ENCODE results near the gene SPATA16. TPM values are rescaled to one million over a fixed set of nuclear protein-coding genes. Genes with fewer than 3 reads are reported as not detected.

Gene SPATA16
- total RNA-seq, 2 experiments from 2014 or later = not detected

GRCh38 chr3:173013219-173013832 lies 127.7 kb downstream of the SPATA16 start:
- Mint-ChIP-seq H3K27me3 (ENCODE audit: low read depth) (no peaks in the 10 kb centered on the region), H3K4me3 (no peak overlapping the region), H3K4me1 (ENCODE audit: low read depth) (no peaks in the 10 kb centered on the region), H3K9me3 (no peaks in the 10 kb centered on the region), H3K36me3 (ENCODE audit: low read depth) (no peaks in the 10 kb centered on the region), H3K27ac (no peak overlapping the region)
- intact Hi-C loops (cut with micrococcal nuclease) = no loop called here
- CTCF ChIA-PET = no interaction called here
- DNase-seq = no peak

GRCh38 chr3:173009410-173009809 lies 131.6 kb downstream of the SPATA16 start:
- Mint-ChIP-seq H3K9me3 (no peaks in the 10 kb centered on the region), H3K27ac (no peak overlapping the region), H3K27me3 (ENCODE audit: low read depth) (no peaks in the 10 kb centered on the region), H3K36me3 (ENCODE audit: low read depth) (no peaks in the 10 kb centered on the region), H3K4me1 (ENCODE audit: low read depth) (no peaks in the 10 kb centered on the region), H3K4me3 (no peak overlapping the region)
- CTCF ChIA-PET = no interaction called here
- intact Hi-C loops (cut with micrococcal nuclease) = no loop called here
- no peak for DNase-seq

- H3K27ac Mint-ChIP-seq = no peak overlapping the region
- no peak overlapping the region for H3K4me3 Mint-ChIP-seq
- H3K4me1 Mint-ChIP-seq (ENCODE audit: low read depth) = no peaks in the 10 kb centered on the region
- intact Hi-C loops (cut with micrococcal nuclease) = no loop called here
- no peaks in the 10 kb centered on the region for H3K36me3 Mint-ChIP-seq (ENCODE audit: low read depth)
- H3K27me3 Mint-ChIP-seq (ENCODE audit: low read depth) = no peaks in the 10 kb centered on the region
- H3K9me3 Mint-ChIP-seq = no peaks in the 10 kb centered on the region
- CTCF ChIA-PET = no interaction called here
- DNase-seq = no peak
Observed at GRCh38 chr3:173008978-173009377, 132.1 kb downstream of the SPATA16 start.

- Mint-ChIP-seq H3K27me3 (ENCODE audit: low read depth) (no peaks in the 10 kb centered on the region), H3K4me1 (ENCODE audit: low read depth) (no peaks in the 10 kb centered on the region), H3K9me3 (no peaks in the 10 kb centered on the region), H3K27ac (no peak overlapping the region), H3K36me3 (ENCODE audit: low read depth) (no peaks in the 10 kb centered on the region), H3K4me3 (no peak overlapping the region)
- CTCF ChIA-PET = no interaction called here
- intact Hi-C loops (cut with micrococcal nuclease) = no loop called here
- DNase-seq = no peak
Observed at GRCh38 chr3:173007079-173007723, 133.8 kb downstream of the SPATA16 start.

- intact Hi-C loops (cut with micrococcal nuclease) = no loop called here
- H3K27me3 Mint-ChIP-seq (ENCODE audit: low read depth) = no peaks in the 10 kb centered on the region
- H3K4me3 Mint-ChIP-seq = no peak overlapping the region
- CTCF ChIA-PET = no interaction called here
- no peaks in the 10 kb centered on the region for H3K36me3 Mint-ChIP-seq (ENCODE audit: low read depth)
- H3K9me3 Mint-ChIP-seq = no peaks in the 10 kb centered on the region
- DNase-seq = no peak
- H3K4me1 Mint-ChIP-seq (ENCODE audit: low read depth) = no peaks in the 10 kb centered on the region
- H3K27ac Mint-ChIP-seq = no peak overlapping the region
Observed at GRCh38 chr3:173006006-173006405, 135.0 kb downstream of the SPATA16 start.

- Mint-ChIP-seq H3K36me3 (ENCODE audit: low read depth) (no peaks in the 10 kb centered on the region), H3K9me3 (peaks cover 1% of the 10 kb centered on the region), H3K27ac (no peak overlapping the region), H3K27me3 (ENCODE audit: low read depth) (no peaks in the 10 kb centered on the region), H3K4me1 (ENCODE audit: low read depth) (no peaks in the 10 kb centered on the region), H3K4me3 (no peak overlapping the region)
- no peak for DNase-seq
- CTCF ChIA-PET = no interaction called here
- intact Hi-C loops (cut with micrococcal nuclease) = no loop called here
Observed at GRCh38 chr3:173004681-173005080, 136.4 kb downstream of the SPATA16 start.

- H3K36me3 Mint-ChIP-seq (ENCODE audit: low read depth) = no peaks in the 10 kb centered on the region
- DNase-seq = no peak
- peaks cover 1% of the 10 kb centered on the region for H3K9me3 Mint-ChIP-seq
- CTCF ChIA-PET = no interaction called here
- no peak overlapping the region for H3K4me3 Mint-ChIP-seq
- H3K27ac Mint-ChIP-seq = no peak overlapping the region
- H3K27me3 Mint-ChIP-seq (ENCODE audit: low read depth) = no peaks in the 10 kb centered on the region
- intact Hi-C loops (cut with micrococcal nuclease) = no loop called here
- H3K4me1 Mint-ChIP-seq (ENCODE audit: low read depth) = no peaks in the 10 kb centered on the region
Observed at GRCh38 chr3:173003956-173004355, 137.1 kb downstream of the SPATA16 start.

- no peak for DNase-seq
- Mint-ChIP-seq H3K27me3 (ENCODE audit: low read depth) (no peaks in the 10 kb centered on the region), H3K9me3 (peaks cover 1% of the 10 kb centered on the region), H3K36me3 (ENCODE audit: low read depth) (no peaks in the 10 kb centered on the region), H3K4me3 (no peak overlapping the region), H3K27ac (no peak overlapping the region), H3K4me1 (ENCODE audit: low read depth) (no peaks in the 10 kb centered on the region)
- CTCF ChIA-PET = no interaction called here
- intact Hi-C loops (cut with micrococcal nuclease) = no loop called here
Observed at GRCh38 chr3:173003471-173003870, 137.6 kb downstream of the SPATA16 start.

- CTCF ChIA-PET = no interaction called here
- Mint-ChIP-seq H3K27me3 (ENCODE audit: low read depth) (no peaks in the 10 kb centered on the region), H3K4me1 (ENCODE audit: low read depth) (no peaks in the 10 kb centered on the region), H3K27ac (no peak overlapping the region), H3K4me3 (no peak overlapping the region), H3K9me3 (peaks cover 1% of the 10 kb centered on the region), H3K36me3 (ENCODE audit: low read depth) (no peaks in the 10 kb centered on the region)
- intact Hi-C loops (cut with micrococcal nuclease) = no loop called here
- DNase-seq = no peak
Observed at GRCh38 chr3:173001622-173002021, 139.4 kb downstream of the SPATA16 start.

- Mint-ChIP-seq H3K4me1 (ENCODE audit: low read depth) (no peaks in the 10 kb centered on the region), H3K27me3 (ENCODE audit: low read depth) (no peaks in the 10 kb centered on the region), H3K36me3 (ENCODE audit: low read depth) (no peaks in the 10 kb centered on the region), H3K27ac (no peak overlapping the region), H3K4me3 (no peak overlapping the region), H3K9me3 (peaks cover 1% of the 10 kb centered on the region)
- CTCF ChIA-PET = no interaction called here
- intact Hi-C loops (cut with micrococcal nuclease) = no loop called here
- DNase-seq = no peak
Observed at GRCh38 chr3:173000553-173000952, 140.5 kb downstream of the SPATA16 start.

- no peak for DNase-seq
- H3K4me1 Mint-ChIP-seq (ENCODE audit: low read depth) = no peaks in the 10 kb centered on the region
Observed at GRCh38 chr3:172993412-172993811, 147.6 kb downstream of the SPATA16 start.

GRCh38 chr3:172991424-172991996 lies 149.5 kb downstream of the SPATA16 start:
- Mint-ChIP-seq H3K4me1 (ENCODE audit: low read depth) (no peaks in the 10 kb centered on the region), H3K36me3 (ENCODE audit: low read depth) (no peaks in the 10 kb centered on the region), H3K27me3 (ENCODE audit: low read depth) (no peaks in the 10 kb centered on the region), H3K27ac (no peak overlapping the region), H3K9me3 (no peaks in the 10 kb centered on the region), H3K4me3 (no peak overlapping the region)
- CTCF ChIA-PET = no interaction called here
- intact Hi-C loops (cut with micrococcal nuclease) = no loop called here
- DNase-seq = no peak

More at GRCh38 chr3:172993412-172993811, 147.6 kb downstream of the SPATA16 start:
- Mint-ChIP-seq H3K27me3 (ENCODE audit: low read depth) (no peaks in the 10 kb centered on the region), H3K27ac (no peak overlapping the region), H3K4me3 (no peak overlapping the region), H3K36me3 (ENCODE audit: low read depth) (no peaks in the 10 kb centered on the region), H3K9me3 (no peaks in the 10 kb centered on the region)
- CTCF ChIA-PET = no interaction called here
- intact Hi-C loops (cut with micrococcal nuclease) = no loop called here

- CTCF ChIA-PET = no interaction called here
- no peak overlapping the region for H3K27ac Mint-ChIP-seq
- intact Hi-C loops (cut with micrococcal nuclease) = no loop called here
- H3K36me3 Mint-ChIP-seq (ENCODE audit: low read depth) = no peaks in the 10 kb centered on the region
- no peaks in the 10 kb centered on the region for H3K9me3 Mint-ChIP-seq
- no peaks in the 10 kb centered on the region for H3K27me3 Mint-ChIP-seq (ENCODE audit: low read depth)
- no peaks in the 10 kb centered on the region for H3K4me1 Mint-ChIP-seq (ENCODE audit: low read depth)
- no peak for DNase-seq
- no peak overlapping the region for H3K4me3 Mint-ChIP-seq
Observed at GRCh38 chr3:172989373-172989772, 151.7 kb downstream of the SPATA16 start.
